Stimulated activated CD4-positive, alpha-beta T cell treated with anti-CD3 and anti-CD28 coated beads, Interleukin-1b, Interleukin-23, amount 100 ng/mL, for 4 hours (primary cell): ENCODE results near the gene TLR8.

Source experiments
- DNase-seq, 2 donors: peaks; one replicate each; pipeline ENCODE4 v3.0.0-alpha.2; 2020; ENCODE audit warnings: low read depth in 2 of 2

TLR8 gene

DNA sequence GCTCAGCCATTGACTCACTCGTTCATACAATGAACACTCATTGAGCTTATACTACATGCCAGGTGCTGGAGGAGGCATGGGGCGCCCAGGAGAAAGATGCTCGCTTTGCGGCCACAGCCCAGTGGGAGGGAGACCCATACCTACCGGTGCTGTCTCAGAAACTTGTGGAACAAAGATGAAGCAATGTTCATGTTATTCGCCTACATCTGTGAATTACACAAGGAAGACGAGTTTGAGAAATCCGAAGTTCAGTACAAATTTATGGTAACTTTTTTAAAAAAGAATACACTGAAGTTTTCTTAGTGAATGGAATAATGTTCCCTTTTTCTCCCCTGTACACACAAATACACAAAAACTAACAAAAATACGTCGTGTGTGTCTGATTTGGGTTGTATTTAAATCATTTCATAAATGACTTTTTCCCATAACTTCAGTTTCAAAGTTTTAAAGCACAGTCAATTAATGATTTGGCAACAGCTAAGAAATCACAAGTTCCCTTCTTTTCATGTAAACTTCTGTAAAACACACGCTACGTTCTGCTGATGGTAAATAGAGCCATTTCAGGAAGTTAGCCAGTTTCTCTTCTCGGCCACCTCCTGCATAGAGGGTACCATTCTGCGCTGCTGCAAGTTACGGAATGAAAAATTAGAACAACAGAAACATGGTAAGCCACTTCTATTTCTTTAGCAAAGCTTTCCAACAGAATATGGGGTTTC is at the start of gene TLR8:
TSS of gene TLR8 (plus strand) at position 575 of the 716 bp plus-strand sequence. CDS start at position 662, 87 bp downstream.
- no peak for DNase-seq

DNA sequence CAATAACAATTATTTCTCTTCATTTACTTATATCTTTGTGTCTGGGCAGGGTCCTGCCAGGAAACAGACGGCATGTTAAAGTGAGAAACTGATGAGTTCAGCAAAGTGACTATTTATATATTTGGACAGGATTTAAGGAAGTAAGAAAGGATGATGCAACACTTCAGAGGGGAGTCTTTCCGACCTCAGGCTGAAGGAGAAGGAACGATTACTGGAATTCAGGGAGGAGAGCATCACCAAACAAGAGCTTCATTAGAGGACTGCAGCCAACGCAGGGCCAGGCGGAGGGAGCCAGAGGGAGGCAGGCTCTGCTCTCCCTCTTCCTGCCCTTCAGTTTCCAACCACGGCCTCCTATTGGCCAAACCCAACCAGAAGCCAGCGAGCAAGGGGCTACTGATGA is 41.1 kb upstream of the TLR8 start:
- no peak for DNase-seq

DNA sequence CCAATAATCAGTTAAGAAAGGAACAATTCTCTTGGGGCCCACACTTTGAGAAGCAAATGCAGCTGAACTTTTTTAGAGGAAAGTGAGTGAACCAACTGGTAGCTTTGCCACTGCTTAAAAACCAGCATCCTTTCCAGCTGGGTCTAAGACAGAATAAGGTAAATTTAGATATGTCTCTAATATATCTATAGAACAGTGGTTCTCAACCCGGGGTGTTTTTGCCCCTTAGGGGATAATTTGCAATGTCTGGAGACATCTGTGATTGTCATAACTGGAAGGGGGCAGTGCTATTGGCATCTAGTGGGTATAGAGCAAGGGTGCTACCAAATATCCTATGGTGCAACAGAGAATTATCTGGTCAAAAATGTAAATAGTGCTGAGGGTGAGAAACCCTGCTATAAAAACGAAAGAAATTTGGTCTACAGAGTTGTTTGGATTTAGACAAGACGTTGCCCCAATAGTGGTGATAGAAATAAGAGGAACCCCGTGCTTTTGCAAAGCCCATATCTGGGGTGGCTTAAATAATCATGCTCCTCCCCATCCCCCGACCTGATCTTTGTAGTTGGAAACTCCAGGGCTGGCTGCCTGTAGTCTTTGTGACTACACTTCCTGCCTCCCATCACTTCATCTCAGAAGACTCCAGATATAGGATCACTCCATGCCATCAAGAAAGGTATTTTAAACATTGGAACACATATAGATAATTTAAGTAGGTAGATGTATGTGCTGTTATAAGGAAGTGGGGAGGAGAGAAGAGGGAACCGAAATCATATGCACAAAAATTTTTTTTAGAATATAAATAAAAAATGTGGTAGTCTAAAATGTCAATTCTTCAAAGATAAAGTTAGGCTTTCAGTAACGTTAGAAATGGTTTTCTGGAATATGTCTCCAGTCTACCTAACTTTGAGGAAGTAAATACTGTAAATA is 39.7 kb upstream of the TLR8 start, which contains the start of gene TLR7:
TSS of gene TLR7 (plus strand) at position 622 of the 927 bp plus-strand sequence. CDS start 507 bp downstream, outside the sequence.
- no peak for DNase-seq

- DNase-seq, result no peak
Observed at GRCh38 chrX:12867685-12868084, 38.7 kb upstream of the TLR8 start.

GRCh38 chrX:12868747-12869146 is 37.7 kb upstream of the TLR8 start:
- no peak for DNase-seq

DNA sequence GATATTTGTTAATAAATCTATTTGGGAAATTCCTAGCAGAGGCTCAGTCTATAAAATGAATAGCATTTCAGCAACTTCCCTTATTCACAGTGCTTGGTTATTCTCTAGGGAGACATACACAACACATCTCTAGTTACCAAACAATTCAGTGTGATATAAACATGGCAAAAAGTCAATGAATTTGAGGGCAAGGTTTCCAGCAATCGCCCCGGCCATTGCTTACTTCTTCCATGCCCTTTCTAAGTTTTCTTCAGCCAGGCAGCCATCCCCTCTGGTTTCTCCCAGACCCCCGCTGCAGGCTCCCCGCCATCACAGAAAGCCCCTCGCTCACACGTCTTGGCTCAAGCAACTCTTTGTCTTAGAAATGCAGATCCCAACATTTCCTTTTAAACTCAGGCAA is 35.2 kb upstream of the TLR8 start:
- no peak for DNase-seq

GRCh38 chrX:12872741-12873140 is 33.7 kb upstream of the TLR8 start:
- DNase-seq, result no peak

DNA sequence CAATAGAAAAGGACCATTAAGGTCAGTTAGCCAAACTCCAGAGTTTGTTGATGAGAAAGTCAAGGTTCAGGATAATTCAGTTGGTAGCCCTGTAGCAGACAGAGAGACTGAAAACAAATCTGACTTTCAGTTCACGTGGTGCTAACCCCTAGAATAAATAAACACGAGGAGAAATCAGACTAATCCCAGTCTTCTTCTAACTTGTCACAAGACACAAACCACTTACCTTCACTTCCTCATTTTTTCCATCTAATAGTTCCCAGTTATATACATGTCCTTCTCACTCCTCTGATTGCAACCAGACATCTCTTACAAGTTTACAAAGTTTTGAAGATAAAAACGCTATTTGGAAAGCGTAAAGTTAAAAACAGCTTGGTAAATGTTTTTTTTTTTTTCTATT is 31.8 kb upstream of the TLR8 start:
- no peak for DNase-seq

DNA sequence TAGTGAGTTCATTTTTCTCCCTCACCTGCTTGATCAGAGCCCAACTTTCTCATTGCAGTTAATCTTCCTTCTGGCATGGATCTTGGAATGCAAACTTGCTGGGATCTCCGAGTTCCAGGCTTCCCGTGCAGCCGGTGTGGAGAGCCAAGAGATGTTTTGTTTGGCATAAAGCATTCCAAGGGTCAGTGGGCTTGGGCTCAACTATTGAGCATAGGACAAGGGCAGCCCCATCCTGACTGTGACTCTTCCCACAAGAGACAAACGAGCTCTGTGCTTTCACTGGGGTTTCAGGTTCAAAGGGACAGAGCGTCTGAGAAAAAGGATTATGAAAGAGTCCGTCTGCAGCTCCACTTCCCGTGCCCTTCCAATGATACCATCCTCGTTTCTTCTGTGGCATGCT is 29.0 kb upstream of the TLR8 start:
- DNase-seq, result no peak

- DNase-seq, result no peak
Observed at GRCh38 chrX:12878536-12878935, 27.9 kb upstream of the TLR8 start.

GRCh38 chrX:12881914-12882313 is 24.5 kb upstream of the TLR8 start:
- no peak for DNase-seq

DNA sequence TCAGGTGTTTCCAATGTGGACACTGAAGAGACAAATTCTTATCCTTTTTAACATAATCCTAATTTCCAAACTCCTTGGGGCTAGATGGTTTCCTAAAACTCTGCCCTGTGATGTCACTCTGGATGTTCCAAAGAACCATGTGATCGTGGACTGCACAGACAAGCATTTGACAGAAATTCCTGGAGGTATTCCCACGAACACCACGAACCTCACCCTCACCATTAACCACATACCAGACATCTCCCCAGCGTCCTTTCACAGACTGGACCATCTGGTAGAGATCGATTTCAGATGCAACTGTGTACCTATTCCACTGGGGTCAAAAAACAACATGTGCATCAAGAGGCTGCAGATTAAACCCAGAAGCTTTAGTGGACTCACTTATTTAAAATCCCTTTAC is 20.9 kb upstream of the TLR8 start:
- DNase-seq, result no peak

DNA sequence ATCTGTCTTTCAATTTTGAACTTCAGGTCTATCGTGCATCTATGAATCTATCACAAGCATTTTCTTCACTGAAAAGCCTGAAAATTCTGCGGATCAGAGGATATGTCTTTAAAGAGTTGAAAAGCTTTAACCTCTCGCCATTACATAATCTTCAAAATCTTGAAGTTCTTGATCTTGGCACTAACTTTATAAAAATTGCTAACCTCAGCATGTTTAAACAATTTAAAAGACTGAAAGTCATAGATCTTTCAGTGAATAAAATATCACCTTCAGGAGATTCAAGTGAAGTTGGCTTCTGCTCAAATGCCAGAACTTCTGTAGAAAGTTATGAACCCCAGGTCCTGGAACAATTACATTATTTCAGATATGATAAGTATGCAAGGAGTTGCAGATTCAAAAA is 19.9 kb upstream of the TLR8 start:
- no peak for DNase-seq

DNA sequence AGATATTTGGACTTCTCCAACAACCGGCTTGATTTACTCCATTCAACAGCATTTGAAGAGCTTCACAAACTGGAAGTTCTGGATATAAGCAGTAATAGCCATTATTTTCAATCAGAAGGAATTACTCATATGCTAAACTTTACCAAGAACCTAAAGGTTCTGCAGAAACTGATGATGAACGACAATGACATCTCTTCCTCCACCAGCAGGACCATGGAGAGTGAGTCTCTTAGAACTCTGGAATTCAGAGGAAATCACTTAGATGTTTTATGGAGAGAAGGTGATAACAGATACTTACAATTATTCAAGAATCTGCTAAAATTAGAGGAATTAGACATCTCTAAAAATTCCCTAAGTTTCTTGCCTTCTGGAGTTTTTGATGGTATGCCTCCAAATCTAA is 19.3 kb upstream of the TLR8 start:
- no peak for DNase-seq

GRCh38 chrX:12887767-12888166 is 18.7 kb upstream of the TLR8 start:
- DNase-seq, result no peak

DNA sequence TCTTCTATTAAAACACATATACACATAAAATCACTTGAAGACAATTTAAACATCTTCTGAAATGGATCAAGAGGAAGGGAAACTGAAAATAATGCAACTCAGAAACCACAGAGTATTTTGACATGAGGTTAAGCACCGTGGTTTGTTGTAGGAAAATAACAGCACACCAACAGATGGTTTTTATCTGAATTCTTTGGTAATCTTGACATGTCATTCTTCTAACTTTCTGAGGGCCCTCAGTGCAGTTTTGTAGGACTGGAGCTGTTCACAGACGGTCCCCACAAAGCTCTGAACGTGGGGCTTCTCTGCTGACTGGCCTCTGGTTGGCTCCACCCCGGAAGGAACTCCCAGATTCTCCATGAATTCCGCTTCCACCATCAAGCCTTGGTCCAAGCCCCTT is 16.0 kb upstream of the TLR8 start:
- no peak for DNase-seq

GRCh38 chrX:12891171-12891570 is 15.2 kb upstream of the TLR8 start:
- no peak for DNase-seq

DNA sequence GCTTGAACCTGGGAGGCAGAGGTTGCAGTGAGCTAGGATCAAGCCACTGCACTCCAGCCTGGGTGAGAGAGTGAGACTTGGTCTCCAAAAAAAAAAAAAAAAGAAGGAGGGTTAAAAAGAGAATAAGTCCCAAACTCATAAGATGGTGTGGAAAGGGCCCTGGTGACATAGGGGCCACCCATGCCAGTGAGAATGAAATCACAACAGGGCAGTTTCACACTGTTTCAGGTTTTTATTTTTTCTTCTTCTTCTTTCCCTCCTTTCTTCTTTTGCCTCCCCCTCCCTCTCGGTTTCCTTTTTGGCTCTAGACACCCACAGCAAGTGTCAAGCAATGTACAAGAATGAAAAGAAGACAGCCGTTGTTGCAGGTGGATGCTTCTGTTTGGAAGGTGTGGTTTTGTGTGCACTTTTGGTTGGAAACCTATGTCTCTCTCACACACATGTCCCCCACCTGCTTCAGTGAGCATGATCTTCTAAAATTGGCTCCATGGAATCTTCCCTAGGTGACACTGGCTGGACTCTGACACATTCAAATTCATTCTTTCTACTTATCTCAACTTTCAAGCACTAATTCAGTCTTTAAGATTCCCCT is 14.4 kb upstream of the TLR8 start:
- DNase-seq, result no peak

GRCh38 chrX:12892716-12893115 is 13.7 kb upstream of the TLR8 start:
- DNase-seq, result no peak

- DNase-seq, result peak; percentile 18 to 28
Observed at GRCh38 chrX:12894074-12895030, 12.1 kb upstream of the TLR8 start.

DNA sequence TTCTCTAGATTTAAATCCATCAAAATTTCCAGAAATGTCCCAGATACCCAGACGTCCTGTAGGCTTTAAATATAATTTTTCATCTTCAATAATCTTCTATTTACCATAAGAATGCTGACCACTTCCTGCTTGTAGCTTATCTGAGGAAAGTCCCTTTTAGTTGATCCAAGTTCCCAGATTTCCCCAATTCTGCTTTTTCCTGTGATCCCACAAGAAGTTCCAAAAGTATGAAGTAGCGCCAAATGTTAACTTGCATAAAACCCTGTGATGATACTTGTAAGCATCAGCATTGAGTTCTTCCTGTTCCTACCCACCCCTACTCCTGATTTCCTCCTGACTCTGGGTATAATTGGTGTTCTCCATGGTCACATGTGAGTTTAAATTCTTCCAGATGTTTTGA is 10.6 kb upstream of the TLR8 start:
- no peak for DNase-seq
